Pulmonary artery endothelial cell (primary cell): Measurements from ENCODE around the gene MDK. TPM values are rescaled to one million over a fixed set of nuclear protein-coding genes. Genes with fewer than 3 reads are reported as not detected.
"Not testable (repeated sequence)": the region's sequence is repeated elsewhere in the genome, so short reads cannot be mapped to it uniquely, and the experiment has no call there.

Experiments used
- DNase-seq: peaks from one replicate; pipeline ENCODE4 v3.0.0-alpha.2; 2011; ENCODE audit warnings: low read depth, low spot score
- total RNA-seq: library from RNA; depleted of rRNA; stranded (reverse); fragments of >200 nt; gene quantifications from 2 replicates; pipeline ENCODE4 v1.2.3, GENCODE V29; 2014

The MDK gene
- total RNA-seq, 1 donor from 2014 or later = 52.0 TPM

DNA sequence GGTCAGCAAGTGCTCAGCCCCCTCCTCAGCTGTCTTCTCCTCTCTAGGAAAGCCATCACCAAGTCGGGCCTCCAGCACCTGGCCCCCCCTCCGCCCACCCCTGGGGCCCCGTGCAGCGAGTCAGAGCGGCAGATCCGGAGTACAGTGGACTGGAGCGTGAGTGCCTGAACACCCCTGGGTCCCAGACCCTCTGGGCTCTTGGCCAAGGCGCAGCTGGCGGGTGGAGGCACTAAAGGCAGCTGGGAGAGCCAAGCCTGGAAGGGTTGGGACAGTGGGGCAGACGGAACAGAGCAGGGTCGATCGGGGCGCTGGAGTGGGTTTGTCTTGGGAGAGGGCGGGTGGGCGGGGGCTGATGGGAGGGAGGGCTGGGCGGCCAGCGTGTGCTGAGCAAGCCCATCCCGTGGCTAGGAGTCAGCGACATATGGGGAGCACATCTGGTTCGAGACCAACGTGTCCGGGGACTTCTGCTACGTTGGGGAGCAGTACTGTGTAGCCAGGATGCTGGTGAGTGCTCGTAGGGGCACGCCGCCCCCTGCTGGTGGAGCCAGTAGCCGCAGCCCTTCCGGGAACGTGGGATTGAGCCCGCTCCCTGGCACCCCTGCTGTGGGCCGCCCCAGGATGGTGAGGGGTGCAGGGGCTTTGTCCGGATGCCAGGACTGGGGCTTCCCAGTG lies 14.1 kb upstream of the MDK start:
- DNase-seq = no peak

DNA sequence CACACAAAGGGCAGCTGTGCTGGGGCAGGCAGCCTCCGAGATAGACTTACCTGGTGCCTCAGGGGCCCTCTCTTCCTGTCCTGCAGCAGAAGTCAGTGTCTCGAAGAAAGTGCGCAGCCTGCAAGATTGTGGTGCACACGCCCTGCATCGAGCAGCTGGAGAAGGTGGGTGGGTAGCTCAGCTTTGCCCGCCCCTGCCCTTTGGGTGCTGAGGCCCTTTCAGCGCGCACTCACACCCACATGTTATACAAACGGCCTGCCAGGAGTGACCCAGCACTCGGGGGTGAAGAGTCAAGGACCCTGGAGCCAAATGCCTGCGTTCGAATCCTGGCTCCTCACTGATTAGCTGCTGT lies 13.6 kb upstream of the MDK start:
- no peak for DNase-seq

DNA sequence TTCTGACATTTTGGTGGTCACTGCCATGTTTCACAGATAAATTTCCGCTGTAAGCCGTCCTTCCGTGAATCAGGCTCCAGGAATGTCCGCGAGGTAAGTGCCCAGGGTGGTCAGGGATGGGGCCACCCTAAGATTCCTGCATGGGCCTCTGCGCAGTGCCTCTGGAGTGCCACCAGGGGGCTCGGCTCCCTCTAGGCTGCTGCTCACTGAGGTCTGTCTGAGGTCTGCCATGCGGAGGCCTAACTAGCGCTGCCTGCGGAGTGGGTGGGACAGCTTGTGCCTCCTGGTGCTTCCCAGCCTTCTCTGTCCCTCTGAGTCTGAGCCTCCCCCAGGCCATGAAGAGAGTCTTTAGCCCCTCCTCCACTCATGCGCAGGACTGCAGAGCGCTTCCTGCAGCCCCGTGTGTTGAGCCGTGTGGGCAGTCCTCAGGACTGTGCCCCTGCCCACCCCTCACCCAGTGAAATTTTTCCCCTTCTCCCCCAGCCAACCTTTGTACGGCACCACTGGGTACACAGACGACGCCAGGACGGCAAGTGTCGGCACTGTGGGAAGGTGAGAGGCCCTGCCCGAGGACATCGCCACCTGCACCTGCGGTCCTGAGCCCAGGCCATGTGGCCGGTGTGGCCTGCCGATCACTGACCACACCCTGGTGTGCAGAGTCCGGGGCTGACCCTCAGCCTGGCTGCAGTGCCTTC lies 11.9 kb upstream of the MDK start:
- DNase-seq = peak; percentile 36

DNA sequence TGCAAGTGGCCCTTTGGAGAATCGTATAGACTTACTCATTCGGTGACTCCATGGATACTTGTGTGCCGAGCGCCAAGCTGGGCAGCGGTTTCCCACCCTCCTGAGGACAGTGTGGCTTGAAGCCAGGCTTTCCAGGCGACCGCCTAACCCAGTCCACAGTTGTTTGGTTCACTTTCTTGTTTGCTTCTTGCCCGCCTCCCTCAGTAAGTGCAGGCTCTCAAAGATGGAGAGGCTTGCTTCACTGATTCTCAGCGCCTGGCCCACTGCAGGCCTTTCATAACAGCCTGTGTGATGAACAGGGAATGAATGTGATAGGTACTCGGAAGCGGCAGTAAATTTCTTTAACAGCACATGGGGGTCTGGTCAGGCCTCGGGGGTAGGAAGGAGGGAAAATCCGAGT lies 11.2 kb upstream of the MDK start:
- no peak for DNase-seq

DNA sequence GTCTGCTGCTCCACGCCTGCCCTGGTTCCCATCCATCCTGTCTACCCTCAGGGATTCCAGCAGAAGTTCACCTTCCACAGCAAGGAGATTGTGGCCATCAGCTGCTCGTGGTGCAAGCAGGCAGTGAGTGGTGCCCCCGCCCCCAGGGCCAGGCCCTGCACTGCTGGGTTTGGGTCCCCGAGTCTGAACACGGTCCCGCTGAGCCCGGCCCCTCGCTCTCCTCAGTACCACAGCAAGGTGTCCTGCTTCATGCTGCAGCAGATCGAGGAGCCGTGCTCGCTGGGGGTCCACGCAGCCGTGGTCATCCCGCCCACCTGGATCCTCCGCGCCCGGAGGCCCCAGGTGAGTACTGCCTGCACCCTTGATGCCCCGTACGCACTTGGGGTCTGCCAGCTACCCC lies 10.2 kb upstream of the MDK start:
- not testable (repeated sequence) for DNase-seq

DNA sequence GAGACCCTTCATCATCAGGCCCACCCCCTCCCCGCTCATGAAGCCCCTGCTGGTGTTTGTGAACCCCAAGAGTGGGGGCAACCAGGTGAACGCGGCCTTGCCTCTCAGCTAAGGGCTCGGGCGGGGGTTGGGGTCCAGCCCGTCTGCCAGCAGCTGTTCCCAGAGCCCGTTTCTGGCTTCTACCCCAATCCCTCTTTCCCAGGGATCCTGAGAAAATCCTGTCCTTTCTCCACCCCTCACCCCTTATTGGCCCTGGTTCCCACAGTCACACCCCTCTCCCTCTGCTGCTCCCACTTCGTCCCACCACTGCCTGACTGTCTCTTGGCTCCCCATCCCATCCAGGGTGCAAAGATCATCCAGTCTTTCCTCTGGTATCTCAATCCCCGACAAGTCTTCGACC lies 9.4 kb upstream of the MDK start:
- DNase-seq = no peak

DNA sequence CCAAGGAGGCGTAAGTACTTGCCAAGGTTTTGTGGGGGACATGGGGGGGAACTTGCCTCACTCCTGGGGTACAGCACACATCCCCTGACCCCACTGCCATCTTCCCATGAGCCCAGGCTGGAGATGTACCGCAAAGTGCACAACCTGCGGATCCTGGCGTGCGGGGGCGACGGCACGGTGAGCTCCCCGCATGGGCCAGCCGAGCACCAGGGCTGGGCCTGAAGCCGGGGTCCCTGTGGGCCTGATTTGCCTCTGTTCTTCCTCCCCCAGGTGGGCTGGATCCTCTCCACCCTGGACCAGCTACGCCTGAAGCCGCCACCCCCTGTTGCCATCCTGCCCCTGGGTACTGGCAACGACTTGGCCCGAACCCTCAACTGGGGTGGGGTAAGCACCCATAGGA lies 9.0 kb upstream of the MDK start:
- DNase-seq = not testable (repeated sequence)

DNA sequence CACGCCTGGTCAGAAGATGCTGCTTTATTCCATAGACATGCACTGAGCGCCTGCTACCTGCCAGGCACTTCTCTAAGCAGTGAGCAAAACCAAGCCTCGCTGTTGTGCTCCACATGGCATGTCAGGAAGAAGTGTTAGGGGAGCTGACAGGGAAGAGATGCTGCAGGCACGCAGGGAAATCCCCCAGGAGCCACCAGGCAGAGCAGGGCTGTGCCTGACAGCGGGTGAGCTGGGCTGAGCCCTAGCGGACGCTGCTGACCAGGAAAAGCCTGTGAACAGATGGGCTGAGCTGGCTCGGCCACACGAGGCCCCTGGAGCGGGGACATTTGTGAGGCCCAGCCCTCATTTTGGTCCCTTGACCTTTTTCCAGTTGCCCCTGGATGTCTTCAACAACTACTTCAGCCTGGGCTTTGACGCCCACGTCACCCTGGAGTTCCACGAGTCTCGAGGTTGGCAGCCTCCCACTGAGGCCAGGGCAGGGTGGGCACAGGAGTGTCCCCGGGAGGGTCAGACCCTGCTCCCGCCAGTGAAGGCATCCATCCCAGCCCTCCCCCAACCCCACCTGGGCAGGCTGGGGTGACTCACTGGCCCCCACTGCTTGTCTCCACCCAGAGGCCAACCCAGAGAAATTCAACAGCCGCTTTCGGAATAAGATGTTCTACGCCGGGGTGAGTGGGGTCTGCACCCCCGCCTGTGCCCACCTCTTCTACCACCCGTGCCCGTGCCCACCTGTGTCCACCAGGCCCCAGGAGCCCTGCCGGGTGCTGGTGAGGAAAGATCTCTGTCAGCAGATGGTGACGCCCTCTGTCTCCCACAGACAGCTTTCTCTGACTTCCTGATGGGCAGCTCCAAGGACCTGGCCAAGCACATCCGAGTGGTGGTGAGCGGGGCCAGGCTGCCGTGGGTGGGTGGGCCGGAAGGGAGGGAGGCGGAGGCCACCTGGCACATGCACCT lies 7.4 kb upstream of the MDK start:
- no peak for DNase-seq

DNA sequence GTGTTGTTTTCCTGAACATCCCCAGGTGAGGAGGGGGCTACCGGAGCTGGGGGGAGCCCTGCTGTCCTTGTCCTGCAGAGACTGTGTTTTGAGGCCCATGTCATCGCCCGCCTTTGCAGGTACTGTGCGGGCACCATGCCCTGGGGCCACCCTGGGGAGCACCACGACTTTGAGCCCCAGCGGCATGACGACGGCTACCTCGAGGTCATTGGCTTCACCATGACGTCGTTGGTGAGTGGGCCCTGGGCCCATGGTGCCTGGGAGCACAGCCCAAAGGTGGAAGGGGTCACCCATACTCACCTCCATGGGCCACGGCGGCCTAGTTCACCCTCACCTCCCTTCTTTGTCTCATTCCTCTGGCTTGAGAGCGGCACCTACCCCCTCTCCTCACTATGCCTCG lies 6.7 kb upstream of the MDK start:
- DNase-seq = no peak

DNA sequence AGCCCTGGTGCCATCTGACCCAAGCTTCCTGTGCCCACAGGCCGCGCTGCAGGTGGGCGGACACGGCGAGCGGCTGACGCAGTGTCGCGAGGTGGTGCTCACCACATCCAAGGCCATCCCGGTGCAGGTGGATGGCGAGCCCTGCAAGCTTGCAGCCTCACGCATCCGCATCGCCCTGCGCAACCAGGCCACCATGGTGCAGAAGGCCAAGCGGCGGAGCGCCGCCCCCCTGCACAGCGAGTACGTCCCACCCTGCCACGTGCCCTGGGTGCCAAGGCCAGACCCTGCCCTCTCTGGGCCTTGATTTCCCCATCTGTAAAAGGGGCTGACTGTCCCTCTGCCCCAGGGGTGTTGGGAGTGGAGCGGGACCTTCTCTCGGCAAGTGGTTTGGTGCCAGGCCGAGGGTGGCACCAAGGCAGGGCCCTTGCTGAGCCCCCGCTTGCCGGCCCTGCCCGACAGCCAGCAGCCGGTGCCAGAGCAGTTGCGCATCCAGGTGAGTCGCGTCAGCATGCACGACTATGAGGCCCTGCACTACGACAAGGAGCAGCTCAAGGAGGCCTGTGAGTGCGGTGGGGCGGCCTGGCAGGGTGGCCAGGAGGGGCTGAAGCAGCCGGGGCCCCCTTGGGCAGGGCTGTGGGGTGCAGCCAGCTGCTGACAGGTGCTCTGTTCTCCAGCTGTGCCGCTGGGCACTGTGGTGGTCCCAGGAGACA lies 5.9 kb upstream of the MDK start:
- DNase-seq = no peak

DNA sequence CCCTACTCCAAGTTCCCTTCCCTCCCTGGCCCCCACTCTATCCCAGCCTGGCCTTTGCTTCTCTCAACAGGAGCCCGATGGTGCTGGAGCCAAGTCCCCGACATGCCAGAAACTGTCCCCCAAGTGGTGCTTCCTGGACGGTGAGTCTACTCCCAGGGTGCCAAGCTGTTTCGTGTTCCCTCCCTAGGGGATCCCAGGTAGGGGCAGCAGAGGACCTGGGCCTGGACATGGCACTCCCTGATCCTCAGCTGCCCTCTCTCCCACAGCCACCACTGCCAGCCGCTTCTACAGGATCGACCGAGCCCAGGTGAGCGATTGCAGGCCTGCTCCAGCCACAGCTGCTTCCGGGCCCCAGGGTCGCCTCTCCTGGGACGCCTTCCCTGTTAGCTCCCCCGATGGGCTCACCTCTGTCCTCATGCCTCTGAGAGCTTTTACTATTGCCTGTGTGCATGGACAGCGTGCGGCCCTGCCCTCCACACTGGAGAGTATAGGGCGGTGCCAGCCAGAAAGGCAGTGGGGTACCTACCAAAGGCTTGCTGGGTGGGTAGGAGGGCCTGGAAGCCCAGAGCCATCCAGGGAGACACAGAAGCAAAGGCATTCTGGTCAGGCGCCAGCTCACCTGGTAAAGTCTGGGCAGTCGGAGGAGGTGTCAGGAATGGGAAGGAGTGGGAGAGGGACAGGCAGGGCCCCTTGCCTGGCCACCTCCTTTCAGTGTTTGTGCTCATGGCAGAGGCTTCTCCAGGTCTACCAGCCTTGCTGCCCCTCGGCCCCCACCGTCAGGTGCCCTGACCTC lies 5.0 kb upstream of the MDK start:
- DNase-seq = no peak

DNA sequence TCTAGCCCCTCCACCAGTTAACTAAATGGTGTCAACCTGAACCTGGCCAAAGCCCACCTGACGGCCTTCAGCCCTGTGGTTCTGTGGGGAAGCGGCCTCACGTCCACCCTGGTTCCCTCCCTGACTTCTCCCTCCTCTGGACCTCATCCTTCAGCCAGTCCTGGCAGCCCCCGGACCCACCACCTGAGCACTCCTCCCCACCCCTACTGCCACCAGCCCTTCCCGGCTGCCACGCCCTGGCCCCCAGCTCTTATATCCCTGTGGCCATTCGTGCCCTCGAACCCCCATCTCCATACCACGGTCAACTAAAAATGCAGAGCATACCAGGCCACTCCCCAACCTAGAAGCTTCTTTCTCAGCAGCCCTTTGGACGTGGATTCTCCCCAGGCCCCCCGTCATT lies 4.2 kb upstream of the MDK start:
- DNase-seq = no peak

DNA sequence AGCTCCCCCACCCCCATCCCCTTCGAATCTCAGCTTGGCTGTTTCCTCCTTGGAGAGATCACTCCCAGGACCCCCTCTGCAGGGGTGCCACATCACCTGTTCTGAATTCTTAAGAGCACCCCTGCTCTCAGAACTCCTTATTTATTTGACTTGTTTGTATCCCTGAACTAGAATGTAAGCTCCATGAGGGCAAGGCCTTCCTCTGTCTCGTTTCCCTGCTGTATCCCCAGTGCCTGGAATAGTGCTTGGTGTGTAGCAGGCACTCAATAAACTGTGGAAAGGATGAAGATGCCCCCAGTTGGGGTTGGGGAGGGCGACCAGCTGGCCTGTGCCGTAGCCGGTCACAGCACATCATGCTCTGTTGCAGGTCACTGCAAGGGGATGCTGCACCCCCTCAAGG lies 3.6 kb upstream of the MDK start:
- DNase-seq = no peak

DNA sequence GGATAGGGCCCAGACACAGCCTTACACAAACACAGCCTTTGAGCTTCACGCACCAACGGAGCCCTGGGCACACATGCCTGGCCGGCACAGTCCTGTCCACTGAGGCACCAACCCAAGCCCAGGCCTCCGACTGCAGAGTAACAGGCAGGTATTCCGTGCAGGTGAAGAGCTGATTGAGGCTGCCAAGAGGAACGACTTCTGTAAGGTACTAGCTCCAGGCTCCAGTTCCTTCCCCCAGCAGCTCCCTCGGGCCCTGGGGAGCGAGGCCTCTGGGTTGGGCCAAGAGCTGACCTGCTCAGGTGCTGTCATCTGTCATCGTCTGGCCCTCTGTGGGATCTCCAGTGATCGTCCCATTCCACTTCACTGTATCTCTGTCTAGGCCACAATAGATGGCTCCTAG lies 3.2 kb upstream of the MDK start:
- DNase-seq = no peak

DNA sequence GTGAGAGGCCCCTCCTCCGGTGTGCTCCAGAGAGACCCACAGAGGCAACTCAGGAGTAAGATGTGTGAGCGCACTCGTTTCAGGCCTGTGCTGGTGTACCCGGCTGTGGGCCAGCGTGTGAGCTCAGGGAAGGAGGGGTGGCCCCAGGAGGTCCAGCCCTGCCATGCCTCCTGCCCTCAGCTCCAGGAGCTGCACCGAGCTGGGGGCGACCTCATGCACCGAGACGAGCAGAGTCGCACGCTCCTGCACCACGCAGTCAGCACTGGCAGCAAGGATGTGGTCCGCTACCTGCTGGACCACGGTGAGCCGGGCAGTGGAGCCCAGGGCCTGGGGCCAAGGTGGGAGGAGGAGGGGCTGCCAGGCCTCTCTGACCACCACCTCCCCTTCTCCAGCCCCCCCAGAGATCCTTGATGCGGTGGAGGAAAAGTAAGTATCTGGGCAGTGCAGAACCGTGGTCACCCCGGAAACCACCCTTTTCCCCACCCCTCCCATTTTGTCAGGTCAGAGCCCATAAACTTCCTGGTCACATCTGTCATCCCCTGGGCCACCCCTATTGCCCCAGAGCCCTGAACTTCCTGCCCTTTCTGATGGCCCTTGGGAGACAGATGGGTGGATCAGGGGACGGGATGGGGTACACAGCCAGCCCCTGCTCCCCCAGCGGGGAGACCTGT lies 2.5 kb upstream of the MDK start:
- DNase-seq = no peak

DNA sequence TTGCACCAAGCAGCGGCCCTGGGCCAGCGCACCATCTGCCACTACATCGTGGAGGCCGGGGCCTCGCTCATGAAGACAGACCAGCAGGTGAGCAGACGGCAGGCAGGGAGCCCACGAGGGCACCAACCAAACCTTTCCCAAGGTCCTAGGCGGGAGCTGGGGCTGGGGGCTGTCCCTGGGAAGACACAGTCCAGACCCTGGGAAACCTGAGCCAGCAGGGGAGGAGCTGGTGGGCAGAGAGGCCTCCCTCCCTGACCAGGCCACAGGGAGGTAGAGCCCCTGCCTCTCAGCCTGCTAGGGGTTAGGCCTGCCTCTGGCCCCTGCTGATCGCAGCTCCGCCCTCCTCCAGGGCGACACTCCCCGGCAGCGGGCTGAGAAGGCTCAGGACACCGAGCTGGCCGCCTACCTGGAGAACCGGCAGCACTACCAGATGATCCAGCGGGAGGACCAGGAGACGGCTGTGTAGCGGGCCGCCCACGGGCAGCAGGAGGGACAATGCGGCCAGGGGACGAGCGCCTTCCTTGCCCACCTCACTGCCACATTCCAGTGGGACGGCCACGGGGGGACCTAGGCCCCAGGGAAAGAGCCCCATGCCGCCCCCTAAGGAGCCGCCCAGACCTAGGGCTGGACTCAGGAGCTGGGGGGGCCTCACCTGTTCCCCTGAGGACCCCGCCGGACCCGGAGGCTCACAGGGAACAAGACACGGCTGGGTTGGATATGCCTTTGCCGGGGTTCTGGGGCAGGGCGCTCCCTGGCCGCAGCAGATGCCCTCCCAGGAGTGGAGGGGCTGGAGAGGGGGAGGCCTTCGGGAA lies 1.8 kb upstream of the MDK start:
- DNase-seq = not testable (repeated sequence)

DNA sequence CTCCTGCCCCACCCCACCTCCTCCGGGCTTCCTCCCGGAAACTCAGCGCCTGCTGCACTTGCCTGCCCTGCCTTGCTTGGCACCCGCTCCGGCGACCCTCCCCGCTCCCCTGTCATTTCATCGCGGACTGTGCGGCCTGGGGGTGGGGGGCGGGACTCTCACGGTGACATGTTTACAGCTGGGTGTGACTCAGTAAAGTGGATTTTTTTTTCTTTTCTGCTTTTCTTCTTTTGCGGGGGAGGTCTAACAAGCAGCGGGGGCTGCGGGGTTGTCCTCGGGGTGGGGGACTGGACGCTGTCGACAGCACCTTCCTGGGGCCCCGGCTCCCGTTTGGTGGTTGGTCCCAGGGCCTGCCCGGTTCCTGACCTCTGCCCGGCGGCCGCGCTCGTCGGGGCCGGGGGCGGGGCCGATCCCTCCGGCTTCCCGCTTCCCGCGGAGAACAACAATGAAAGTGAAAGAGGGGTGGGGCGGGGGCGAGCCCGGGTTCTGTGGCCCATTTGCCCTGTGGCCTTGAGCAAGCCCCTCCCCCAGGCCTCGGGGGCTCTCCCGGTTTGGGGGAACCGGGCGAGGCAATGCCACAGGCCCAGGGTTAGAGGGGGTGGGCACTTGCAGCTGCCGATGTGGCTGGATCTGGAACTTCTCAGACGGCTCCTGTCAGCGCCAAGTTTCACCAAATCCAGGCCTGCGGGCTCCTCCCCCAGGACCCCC lies 975 bp upstream of the MDK start:
- DNase-seq = no peak

DNA sequence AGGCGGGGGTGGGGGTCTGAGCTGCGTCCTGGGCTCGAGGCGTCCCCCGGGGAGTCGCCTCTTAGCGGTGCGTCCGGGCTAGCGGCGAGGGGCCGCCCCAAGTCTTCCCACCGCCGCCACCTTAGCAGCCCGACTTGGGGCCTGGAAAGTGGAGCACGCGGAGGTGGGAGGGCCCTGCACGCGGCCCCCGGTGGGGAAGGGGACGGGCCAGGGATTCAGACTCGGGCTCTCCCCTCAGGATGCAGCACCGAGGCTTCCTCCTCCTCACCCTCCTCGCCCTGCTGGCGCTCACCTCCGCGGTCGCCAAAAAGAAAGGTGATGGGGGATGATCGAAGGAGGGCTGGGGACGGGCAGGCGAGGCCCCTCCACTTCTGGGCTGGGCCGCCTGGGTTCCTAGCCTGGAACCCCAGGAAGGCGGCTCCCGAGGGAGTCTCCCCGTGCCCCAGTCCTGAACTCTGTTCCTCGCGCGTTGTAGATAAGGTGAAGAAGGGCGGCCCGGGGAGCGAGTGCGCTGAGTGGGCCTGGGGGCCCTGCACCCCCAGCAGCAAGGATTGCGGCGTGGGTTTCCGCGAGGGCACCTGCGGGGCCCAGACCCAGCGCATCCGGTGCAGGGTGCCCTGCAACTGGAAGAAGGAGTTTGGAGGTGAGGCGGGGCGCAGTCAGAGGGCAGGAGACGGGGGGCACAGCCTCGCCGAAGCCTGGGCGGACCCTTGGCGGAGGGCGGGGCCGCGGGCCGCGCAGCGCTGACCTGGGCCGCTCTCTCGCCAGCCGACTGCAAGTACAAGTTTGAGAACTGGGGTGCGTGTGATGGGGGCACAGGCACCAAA lies 563 bp downstream of the MDK start:
- DNase-seq = no peak
